NCI-H2227 treated with DMSO at 0.1 percent for 48 hours (cell line): Measurements from ENCODE around the gene CRYBG2.
A peak's percentile ranks its signal among the peaks of the same experiment; 100 is the strongest.
"Not testable (repeated sequence)": the region's sequence is repeated elsewhere in the genome, so short reads cannot be mapped to it uniquely, and the experiment has no call there.

Experiments used
- DNase-seq: peaks from one replicate; lab custom pipeline; 2025; lab: John Stamatoyannopoulos, UW

The CRYBG2 gene

GRCh38 chr1:26321315-26322041, 32.5 kb downstream of the CRYBG2 start:
- DNase-seq, result peak; percentile 59

- DNase-seq, result no peak
Measured at GRCh38 chr1:26320896-26321295, 33.0 kb downstream of the CRYBG2 start.

GRCh38 chr1:26318338-26319064, 35.4 kb downstream of the CRYBG2 start:
- DNase-seq, result no peak

DNA sequence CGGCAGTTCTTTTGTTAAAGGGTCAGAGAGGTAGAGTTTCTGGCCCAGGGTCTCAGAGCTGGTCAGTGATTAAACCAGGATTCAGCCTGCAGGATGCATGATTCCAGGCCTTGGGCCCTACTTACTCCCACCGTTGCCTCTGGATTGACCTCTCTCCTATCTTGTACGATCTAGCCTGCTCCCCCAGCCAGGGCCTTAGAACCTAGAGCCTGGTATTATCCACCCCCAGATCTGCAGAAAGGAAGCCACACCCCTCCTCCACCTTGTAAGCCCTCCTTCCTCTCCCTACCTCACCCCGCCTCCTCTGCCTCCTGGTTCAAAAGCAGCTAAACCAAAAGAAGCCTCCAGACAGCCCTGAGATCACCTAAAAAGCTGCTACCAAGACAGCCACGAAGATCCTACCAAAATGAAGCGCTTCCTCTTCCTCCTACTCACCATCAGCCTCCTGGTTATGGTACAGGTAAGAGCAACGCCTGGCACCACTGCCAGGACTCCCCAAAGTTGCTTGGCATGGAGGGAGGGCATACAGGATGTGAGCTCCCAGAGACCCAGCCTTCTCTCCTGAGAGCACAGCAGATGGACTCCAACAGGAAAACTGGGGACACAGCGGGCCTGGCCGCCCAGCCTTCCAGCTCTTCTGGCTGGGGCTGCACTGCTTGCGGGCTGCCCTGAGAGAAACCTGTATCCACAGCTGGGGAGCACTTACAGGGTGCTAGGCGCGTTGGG, 36.2 kb downstream of the CRYBG2 start, which contains the start of gene CD52:
Gene CD52, plus strand, starts transcription at position 347 of the 726 bp plus-strand sequence. Its CDS starts 60 bp downstream, at position 407.
- no peak for DNase-seq

- no peak for DNase-seq
Measured at GRCh38 chr1:26317146-26317545, 36.8 kb downstream of the CRYBG2 start.

- no peak for DNase-seq
Measured at GRCh38 chr1:26315874-26316850, 37.8 kb downstream of the CRYBG2 start.

GRCh38 chr1:26314501-26314900, 39.4 kb downstream of the CRYBG2 start:
- no peak for DNase-seq

DNA sequence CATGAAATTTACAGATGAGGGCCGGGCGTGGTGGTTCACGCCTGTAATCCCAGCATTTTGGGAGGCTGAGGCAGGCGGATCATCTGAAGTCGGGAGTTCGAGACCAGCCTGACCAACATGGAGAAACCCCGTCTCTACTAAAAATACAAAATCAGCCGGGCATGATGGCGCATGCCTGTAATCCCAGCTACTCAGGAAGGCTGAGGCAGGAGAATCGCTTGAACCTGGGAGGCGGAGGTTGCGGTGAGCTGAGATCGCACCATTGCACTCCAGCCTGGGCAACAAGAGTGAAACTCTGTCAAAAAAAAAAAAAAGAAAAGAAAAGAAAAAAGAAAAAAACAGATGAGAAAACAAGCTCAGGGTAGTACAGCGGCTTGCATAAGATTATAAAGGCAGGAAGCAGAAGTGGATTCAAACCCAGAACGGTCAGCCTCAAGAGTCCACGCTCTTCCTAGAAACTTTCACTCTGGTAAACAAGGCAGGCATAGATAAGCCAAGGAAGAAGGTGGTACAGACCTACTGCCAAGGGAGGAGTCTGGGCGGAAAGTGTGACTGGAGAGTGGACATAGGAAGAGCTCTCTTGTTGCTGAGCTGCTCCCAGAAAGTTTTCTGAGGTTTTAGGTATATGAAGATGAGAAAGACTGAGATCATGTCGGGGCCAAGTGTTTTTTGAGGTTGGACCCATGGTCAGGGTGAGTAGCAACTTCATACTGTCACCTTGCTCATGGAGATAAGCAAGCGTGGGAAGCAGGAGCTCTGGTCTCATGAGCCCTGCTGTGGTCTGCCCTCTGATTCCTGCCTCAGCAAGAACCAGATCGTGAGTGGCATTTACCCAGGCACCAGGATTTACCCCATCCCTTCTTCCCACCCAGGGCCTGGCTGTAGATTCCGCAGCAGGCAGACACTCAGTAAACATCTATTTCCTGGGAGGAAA, 45.7 kb downstream of the CRYBG2 start:
- not testable (repeated sequence) for DNase-seq

DNA sequence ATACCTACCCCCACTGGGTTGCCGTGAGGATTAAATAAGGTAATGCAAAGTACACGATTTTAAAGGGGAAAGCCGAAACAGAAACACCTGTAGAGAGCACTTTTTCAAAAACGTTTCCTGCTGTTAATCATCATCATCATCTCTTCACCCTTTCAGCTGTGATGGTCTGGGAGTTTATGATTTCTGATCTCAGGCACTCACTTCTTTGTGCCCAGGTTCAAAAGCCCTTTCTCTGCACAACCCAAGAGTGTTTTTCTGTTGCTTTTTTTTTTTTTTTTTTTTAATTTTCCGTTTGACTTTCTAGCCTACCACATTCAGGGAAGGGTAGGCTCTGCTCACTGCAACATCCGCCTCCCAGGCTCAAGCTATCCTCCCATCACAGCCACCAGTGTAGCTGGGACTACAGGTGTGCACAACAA, 46.6 kb downstream of the CRYBG2 start:
- no peak for DNase-seq

- peak; percentile 98 for DNase-seq
Measured at GRCh38 chr1:26306290-26307229, 47.4 kb downstream of the CRYBG2 start, which contains the start of gene UBXN11. UBXN11 (minus strand) TSS chr1:26306636; CDS start chr1:26302883, 3,753 bp downstream.

- DNase-seq, result no peak
Measured at GRCh38 chr1:26305667-26306289, 48.2 kb downstream of the CRYBG2 start.

GRCh38 chr1:26302733-26303405, 51.1 kb downstream of the CRYBG2 start:
- no peak for DNase-seq

- DNase-seq, result no peak
Measured at GRCh38 chr1:26300578-26301275, 53.2 kb downstream of the CRYBG2 start.

DNA sequence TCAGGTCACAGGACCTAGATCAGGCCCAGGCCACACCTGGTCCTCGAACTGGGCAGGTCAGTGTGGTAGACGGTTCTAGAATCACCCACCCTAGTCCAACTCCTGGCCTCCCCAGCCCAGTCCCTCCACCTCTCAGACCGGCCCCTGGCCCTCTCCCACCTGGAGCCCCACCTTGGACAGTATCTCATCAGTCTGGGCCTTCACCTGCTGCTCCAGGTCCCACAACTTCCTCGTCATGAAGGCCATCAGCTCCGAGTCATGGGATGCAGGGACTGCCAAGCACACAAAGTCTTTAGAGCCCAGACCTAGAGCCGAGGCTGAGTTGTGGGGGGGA, 56.2 kb downstream of the CRYBG2 start:
- no peak for DNase-seq

- no peak for DNase-seq
Measured at GRCh38 chr1:26297057-26297790, 56.7 kb downstream of the CRYBG2 start.

DNA sequence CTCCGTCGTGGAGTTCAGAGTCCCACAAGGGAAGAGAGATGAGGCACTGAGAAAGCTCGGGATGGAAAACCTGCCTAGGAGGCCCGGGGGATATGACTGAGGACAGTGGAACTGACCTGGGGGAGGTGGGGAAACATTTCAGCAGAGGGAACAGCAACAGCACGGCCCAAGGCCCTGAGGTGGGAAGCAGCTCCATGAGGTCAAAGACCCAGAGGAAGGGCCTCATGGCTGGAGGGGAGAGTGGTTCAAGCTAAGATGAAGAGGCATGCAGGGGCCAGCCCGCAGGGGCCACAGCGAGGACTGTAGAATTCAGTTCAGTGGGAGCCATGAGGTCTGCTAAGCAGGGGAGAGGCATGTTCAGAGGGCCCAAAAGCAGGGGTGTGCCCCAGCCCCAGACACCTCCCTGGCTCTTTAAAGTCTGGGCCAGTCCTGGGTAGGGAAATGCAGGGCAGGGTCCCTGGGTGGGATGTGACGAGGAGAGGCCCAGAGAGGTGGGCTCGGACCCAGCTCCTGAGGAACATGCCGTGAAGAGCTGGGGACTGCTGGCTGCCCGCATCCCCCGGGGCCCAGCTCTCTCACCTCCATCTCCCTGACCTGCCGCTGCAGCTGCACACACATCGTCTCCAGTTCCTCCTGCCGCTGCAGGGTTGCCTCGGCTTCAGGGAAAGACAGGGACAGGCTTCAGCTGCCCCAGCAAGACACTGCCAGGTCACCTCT, 57.4 kb downstream of the CRYBG2 start:
- DNase-seq, result no peak
